ENCODE results near the gene HYAL4.
"Not testable (repeated sequence)": the region's sequence is repeated elsewhere in the genome, so short reads cannot be mapped to it uniquely, and the experiment has no call there.

The HYAL4 gene

GRCh38 chr7:123844712-123845219 lies at the start of gene HYAL4:
HYAL4 (plus strand) TSS chr7:123845169; CDS start chr7:123868274, 23,105 bp downstream.
- no peak for ATAC-seq

DNA sequence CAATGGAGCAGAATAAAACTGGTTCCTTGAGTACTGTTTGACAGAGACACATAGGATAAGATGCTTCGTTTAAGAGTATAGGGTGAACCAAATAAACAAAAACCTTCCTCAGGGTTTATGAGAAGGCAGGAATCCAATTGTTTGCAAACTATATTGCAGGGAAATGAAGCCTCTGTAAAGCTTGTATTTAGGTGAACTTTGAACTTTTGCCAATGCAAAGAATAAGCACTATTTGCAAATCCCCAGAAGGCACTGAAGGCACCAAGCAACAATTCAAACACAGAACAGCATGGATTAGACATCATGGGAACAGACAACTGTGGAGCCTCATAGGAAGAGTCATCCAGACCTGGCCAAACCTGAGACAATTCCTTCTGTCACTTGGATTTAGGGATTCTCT lies 49.1 kb upstream of the HYAL4 start:
- ATAC-seq: no peak

GRCh38 chr7:123796568-123796967 lies 48.4 kb upstream of the HYAL4 start:
- no peak for ATAC-seq

GRCh38 chr7:123797673-123798531 lies 47.1 kb upstream of the HYAL4 start:
- no peak for ATAC-seq

GRCh38 chr7:123798532-123799188 lies 46.3 kb upstream of the HYAL4 start:
- ATAC-seq: no peak

DNA sequence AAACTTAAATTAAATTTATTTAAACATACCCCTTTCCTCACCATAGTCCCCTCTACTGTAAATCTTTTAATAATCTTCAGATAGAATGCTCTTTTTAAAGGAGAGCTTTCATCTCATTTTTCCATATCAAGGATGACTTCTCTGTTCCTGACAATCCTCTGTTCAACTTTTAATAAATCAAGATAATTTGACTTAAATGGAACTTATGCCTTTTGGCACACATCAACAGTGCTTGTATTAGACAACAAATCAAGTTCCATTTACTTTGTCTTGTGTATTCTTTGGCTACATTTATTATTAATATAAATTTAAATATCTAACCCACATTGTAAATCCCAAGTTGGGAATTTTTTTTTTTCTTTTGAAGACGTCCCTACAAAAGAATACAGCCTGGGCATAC lies 42.7 kb upstream of the HYAL4 start:
- ATAC-seq: no peak

DNA sequence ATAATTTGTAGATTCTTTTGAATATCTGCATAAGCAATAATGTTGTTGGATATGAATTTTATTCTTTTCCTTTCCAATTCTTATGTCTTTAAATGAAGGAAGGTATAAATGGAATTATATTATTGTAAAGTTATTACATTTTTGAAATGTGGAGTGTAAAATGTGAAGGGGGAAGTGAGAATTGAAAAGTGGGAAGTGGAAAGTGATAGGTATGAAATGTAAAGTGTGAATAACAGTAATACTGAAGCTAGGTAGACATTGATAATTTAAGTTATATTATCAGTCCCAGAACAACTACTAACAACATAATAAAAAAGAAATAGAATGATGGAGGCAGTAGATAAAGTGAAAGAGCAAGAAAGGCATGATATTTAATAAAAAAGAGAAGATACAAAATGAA lies 39.7 kb upstream of the HYAL4 start:
- no peak for ATAC-seq

GRCh38 chr7:123809471-123809870 lies 35.5 kb upstream of the HYAL4 start:
- no peak for ATAC-seq

- no peak for ATAC-seq
Observed at GRCh38 chr7:123811056-123811455, 33.9 kb upstream of the HYAL4 start.

GRCh38 chr7:123816916-123817315 lies 28.1 kb upstream of the HYAL4 start:
- no peak for ATAC-seq

- no peak for ATAC-seq
Observed at GRCh38 chr7:123819001-123819400, 26.0 kb upstream of the HYAL4 start.

- not testable (repeated sequence) for ATAC-seq
Observed at GRCh38 chr7:123819795-123820194, 25.2 kb upstream of the HYAL4 start.

GRCh38 chr7:123820864-123821263 lies 24.1 kb upstream of the HYAL4 start:
- no peak for ATAC-seq

- no peak for ATAC-seq
Observed at GRCh38 chr7:123821320-123821719, 23.6 kb upstream of the HYAL4 start.

GRCh38 chr7:123823898-123824753 lies 20.8 kb upstream of the HYAL4 start:
- ATAC-seq: peak; percentile 80 to 85

DNA sequence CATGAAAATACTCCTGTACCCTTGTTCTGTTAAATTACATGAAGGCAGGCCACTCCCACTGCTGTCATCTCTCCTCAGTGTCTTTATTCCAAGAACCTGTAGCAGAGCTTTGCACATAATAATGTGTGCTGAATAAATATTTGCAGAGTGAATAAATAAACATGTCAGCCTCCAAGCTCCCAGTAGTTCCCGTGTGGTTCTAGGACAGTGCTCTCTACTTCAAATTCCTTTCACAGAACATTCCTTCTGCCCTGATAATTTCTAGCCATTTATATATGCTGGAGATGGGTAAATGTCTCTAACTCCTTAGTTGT lies 20.3 kb upstream of the HYAL4 start:
- ATAC-seq: peak in 1 of 2 donors; percentile 23

DNA sequence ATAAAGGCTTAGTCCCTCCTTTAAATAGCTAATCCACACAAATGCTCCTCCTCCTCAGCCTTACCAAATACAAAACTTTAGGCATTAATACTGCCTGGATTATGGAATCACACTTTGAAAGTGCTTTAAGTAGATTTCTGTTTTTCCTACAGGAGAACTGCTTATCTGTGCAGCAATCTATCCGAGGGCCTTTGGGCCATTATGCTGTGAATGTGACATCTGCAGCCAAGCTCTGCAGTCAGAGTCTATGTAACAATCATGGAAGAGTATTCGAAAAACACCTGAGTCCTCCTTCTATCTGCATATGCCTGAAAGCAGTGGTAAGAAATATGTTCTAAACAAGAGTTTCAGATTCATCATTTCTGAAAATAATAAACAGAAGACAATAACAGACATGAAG lies 16.2 kb upstream of the HYAL4 start:
- no peak for ATAC-seq

GRCh38 chr7:123836656-123837055 lies 8.3 kb upstream of the HYAL4 start:
- no peak for ATAC-seq

DNA sequence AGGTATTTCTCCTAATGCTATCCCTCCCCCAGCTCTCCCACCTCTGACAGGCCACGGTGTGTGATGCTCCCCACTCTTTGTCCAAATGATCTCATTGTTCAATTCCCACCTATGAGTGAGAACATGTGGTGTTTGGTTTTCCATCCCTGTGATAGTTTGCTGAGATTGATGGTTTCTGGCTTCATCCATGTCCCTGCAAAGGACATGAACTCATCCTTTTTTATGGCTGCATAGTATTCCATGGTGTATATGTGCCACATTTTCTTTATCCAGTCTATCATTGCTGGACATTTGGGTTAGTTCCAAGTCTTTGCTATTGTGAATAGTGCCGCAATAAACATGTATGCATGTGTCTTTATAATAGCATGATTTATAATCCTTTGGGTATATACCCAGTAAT lies 5.9 kb upstream of the HYAL4 start:
- not testable (repeated sequence) for ATAC-seq

- ATAC-seq: not testable (repeated sequence)
Observed at GRCh38 chr7:123844142-123844541, 827 bp upstream of the HYAL4 start.

DNA sequence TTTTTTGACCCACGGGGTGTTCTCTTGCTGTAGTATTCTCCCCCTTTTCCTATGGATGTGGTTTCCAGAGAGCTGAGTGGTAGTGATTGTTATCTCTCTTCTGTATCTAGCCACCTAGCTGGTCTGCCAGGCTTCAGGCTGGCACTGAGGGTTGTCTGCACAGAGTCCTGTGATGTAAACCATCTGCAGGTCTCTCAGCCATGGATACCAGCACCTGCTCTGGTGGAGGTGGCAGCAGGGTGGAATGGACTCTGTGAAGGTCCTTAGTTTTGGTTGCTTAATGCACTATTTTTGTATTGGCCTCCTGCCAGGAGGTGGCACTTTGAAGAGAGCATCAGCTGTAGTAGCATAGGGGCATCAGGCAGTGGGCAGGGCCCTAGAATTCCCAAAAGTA lies 851 bp downstream of the HYAL4 start:
- ATAC-seq: no peak

DNA sequence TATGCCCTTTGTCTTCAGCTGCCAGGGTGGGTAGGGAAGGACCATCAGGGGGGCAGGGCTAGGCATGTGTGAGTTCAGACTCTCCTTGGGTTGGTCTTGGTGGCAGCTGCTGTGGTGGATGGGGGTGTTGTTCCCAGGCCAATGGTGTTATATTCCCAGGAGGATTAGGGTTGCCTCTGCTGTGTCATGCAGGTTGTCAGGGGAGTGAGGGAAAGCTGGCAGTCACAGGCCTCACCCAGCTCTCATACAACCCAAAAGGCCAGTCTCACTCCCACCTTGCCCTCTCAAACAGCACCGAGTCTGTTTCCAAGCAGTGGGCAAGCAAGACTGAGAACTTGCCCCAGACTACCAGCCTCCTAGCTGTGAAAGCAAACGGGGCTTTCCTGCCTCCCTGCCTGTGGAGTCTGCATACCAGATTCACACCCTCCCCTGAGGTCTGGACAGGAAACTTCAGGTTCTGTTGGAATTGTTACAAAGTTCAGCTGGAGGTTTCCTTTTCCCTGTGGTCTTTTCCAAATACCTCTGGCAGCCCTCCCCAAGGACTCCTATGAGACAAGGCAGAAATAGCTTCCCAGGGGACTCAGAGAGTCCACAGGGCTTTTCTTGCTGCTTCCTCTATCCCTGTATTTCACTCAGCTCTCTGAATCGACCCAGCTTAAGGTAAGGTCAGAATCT lies 1.4 kb downstream of the HYAL4 start:
- ATAC-seq: no peak

DNA sequence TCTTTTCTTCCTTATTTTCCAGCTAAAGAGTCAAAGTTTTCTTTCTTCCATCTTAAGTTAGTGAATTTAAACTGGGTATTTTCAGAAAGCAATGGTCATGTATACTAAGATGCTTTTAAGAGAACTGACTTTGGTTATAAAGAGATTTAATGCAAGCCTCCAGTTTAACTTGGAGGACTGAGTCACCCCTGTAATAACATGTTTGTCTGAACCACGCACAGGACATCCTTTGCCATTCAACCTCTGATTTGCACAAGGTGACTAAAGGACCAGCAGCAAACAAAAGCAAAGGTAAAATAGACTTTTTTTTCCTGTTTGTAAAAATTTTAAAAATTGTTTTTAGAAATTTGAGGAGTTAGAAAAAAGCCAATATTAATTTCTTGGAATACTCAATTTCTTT lies 2.9 kb downstream of the HYAL4 start:
- no peak for ATAC-seq

All from activated CD4-positive, CD25-positive, alpha-beta regulatory T cell treated with anti-CD3 and anti-CD28 coated beads, Interleukin-2, amount 50 U/mL, for 24 hours (primary cell).